ENCODE measurements around the gene CTSA.
A peak's percentile ranks its signal among the peaks of the same experiment; 100 is the strongest.
"Not testable (repeated sequence)": the region's sequence is repeated elsewhere in the genome, so short reads cannot be mapped to it uniquely, and the experiment has no call there.

Gene CTSA

DNA sequence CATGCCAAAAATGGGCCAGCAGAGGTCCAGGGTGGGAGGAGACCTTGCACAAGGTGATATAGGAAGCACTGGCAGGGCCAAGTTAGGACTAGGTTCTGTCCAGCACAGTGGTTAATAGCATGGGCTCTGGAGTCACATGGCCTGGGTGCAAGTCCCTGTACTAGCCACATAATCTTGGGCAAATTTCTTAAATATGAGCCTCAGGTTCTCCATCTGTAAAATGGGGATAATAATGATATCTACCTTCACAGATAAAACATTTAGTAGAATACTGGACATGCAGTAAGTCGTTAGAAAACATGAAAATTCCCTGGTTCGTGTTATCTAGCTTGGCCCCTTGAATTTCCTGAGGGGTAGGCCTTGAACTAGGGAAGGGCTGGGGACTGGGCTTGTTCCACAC, 6.2 kb downstream of the CTSA start:
- no peak for DNase-seq

DNA sequence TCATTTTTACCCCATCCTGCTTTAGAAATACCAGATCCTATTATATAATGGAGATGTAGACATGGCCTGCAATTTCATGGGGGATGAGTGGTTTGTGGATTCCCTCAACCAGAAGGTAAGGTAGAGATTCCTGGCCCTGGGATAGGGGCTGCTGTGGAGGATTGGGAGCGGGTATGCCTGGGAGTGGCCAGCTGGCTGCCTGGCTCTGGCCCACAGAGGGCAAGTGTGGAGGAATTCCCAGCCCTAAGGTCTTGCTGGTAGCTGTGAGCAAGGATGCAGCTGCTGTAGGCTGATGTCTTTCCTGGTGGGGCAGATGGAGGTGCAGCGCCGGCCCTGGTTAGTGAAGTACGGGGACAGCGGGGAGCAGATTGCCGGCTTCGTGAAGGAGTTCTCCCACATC, 6.6 kb downstream of the CTSA start:
- no peak for DNase-seq

DNA sequence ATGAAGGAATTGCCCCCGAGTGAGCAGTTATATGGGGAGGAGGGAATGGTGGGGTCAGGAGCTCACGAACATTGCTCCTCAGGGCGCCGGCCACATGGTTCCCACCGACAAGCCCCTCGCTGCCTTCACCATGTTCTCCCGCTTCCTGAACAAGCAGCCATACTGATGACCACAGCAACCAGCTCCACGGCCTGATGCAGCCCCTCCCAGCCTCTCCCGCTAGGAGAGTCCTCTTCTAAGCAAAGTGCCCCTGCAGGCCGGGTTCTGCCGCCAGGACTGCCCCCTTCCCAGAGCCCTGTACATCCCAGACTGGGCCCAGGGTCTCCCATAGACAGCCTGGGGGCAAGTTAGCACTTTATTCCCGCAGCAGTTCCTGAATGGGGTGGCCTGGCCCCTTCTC, 7.2 kb downstream of the CTSA start:
- no peak for DNase-seq

DNA sequence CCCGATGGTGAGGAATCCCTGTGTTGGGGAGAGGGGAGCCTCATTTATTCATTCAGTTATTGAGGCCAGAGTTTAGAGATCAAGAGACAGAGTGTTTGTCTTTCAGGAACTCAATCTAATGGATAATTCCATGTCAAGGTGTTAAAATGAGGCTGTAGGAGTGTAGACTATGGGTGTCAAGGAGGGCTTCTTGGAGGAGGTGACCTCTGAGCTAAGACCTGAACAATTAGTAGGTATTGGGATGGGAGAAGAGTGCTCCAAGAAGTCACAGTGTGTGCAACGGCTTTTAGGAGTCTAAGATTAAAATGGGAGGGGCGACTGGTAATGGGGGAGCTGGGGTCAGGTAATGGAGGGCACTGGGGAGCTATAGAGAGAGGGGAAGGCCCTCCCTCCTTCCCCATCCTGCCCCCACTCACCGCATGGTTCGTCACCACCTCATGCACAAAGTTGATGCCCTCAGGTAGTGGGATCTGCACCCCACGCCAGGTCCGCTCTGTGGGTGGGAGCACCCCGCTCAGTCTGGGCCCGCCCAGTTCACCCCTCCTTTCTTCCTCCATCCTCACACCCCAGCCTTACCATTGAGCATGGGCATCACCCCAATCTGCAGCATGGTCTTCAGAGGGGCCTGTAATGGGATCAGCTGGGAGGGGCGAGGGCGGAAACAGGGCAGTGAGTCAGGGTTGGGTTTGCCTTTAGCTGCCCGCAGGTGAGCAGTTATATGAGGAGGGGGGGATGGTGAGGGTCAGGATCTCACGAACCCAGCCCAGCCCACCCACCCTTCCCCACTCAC, 8.1 kb downstream of the CTSA start:
- DNase-seq = no peak

DNA sequence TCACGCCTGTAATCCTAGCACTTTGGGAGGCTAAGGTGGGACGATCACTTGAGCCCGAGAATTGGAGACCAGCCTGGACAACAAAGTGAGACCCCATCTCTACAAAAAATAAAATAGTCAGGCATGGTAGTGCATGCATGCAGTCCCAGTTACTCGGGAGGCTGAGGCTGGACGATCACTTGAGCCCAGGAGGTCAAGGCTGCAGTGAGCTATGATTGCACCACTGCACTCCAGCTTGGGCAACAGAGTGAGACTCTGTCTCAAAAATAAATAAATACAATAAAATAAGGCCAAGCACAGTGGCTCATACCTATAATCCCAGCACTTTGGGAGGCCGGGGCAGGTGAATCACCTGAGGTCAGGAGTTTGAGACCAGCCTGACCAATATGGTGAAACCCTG, 10.2 kb downstream of the CTSA start:
- not testable (repeated sequence) for DNase-seq

DNA sequence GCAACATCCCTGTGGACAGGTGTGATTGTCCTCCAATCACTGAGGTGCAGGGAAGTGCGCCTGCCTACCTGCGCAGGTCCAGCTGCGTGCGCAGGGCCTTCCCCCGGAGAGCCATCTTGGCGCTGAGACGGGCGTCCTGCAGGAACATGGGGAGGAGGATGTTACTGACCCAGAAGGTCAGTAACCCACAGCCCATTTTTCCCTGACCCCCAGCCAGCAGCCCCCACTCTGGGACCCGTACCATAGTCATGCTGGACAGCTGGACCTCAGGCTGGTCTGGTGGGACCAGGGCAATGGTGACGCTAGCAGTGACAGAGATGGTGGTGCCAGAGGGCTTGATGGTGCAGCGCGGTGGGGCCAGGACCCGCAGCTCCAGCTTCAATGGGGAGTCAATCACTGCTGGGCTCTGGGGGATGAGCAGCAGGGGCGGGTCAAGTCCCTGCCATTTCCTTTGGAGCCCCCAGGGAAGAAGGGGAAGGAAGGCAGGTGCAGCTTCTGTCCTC, 11.1 kb downstream of the CTSA start:
- no peak for DNase-seq

DNA sequence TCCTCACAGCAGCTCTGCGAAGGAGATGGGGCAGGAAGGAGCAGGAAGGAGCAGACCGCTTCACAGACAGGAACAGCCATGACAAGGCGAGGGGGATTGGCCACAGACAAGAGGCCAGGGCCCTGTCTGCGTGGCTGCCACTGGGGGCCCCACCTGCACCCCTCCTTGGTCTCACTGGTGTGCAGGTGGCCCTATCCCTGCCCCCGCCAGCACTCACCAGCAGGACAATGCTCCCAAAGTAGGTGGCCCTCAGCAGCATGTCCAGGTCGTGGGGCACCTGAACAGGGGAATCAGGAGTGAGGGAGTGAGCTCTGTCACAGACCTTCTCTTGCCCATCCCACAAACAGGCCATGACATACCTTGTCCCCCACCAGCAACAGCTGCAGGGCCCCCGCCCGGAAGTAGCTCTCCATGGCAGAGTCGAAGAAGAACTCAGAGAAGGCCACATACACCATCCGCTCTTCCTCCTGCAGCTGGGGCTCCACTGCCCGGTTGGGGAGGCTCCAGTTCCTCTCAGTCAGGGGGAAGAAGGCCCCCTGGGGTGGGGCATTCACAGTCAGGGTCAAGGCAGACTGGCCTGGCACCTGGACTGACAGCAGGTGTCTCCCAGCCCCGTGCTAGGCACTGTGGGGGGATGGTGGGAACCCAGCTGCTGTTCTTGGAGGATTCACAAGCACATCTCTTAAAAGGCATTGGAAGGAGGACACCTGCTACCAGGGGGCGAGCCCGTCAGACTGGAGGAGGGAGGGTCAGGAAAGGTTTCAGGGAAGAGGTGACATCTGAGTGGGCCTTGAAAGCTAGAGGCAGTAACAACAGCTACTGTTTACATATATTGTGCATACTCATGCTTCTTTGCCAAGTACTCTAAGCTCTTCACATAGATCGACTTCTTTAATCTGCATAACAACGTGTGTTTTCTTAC, 13.7 kb downstream of the CTSA start:
- DNase-seq = no peak

DNA sequence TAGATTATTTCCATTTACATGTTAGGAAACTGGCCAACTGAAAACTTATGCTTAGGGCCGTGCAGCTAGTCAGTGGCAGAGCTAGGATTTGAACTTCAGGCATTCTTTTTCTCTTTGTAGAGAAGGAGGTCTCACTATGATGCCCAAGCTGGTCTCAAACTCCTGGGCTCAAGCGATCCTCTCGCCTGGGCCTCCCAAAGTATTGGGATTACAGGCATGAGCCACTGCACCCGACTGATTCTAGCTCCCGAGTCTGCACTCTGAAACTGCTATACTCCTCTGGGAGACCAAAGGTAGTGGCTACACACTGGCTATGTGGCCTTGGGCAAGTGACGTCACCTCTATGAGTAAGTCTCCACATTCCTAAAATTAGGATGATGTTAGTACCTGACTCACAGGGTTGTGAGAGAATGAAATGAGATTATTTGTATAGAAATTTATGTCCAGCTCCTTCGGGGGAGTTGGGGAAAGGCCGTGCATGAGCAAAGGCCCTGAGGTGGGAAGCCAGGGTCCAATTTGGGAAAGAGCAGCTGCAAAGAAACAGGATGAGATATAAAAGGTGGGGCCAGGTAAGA, 14.5 kb downstream of the CTSA start:
- no peak for DNase-seq

DNA sequence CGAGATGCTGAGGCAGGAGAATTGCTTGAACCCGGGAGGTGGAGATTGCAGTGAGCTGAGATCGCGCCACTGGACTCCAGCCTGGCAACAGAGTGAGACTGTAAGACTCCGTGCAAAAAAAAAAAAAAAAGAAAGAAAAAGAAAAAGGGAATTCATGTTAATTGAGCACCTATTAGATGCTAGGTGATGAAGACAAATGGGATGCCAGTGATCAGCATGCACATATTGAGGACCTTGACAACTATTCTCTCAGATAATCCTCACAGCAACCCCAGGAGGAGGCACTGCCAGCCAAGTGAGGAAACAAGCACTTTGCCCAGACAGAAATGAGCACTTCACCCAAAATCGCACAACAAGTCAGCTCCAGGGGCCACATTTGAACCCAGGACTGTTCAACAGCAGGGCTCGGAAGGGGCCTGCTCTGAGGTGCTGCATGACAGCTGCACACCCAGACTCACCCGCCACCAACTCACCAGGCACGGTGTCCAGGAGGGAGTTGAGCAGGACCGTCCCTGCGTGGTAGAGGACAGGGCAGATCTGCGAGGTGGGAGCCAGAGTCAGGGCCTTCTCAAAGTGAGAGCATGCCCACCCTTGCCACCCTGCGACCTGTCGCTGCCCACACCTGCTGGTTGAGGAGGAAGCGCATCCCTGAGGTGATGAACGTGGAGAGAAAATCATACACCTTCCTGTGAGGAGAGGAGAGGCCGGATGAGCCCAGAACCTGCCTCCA, 16.2 kb downstream of the CTSA start:
- no peak for DNase-seq

DNA sequence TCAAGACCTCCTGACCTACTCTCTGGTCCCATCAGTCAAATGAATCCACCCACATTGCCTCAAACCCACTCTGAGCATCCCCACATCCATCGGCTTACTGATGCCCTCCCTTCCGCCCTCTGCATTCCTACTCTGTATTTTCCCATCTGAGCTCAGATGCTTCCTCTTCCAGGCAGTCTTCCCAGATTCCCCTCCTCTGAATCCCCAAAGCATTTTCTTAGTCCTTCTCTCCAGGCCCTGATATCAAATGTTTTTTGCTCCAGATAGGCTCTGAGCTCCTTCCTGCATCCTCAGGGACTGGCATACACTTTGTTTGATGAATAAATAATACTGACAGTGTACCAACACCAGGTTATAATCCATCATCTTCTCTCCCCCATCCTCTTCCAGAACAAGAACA, 16.9 kb downstream of the CTSA start:
- no peak for DNase-seq

DNA sequence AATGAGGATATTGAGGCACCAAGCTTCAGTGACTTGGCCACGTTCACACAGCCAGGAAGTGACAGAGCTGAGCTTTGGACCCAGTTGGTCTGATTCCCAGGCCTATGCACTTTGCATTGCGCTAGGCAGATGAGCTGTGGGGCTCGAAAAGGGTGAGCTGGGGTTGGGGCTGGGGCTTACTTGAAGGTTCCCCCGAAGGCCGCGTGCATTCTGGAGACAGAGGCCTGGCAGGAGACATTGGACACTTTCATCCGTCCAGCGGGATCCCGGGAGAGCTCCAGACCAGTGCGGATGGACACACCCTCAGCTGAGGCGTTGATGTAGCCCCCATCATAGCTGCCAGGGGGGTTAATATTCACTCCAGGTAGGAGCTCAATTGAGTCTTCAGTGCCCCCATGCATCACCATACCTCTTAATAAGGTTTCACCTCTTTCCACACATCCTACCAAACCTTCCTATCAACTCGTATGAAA, 18.2 kb downstream of the CTSA start:
- no peak for DNase-seq

DNA sequence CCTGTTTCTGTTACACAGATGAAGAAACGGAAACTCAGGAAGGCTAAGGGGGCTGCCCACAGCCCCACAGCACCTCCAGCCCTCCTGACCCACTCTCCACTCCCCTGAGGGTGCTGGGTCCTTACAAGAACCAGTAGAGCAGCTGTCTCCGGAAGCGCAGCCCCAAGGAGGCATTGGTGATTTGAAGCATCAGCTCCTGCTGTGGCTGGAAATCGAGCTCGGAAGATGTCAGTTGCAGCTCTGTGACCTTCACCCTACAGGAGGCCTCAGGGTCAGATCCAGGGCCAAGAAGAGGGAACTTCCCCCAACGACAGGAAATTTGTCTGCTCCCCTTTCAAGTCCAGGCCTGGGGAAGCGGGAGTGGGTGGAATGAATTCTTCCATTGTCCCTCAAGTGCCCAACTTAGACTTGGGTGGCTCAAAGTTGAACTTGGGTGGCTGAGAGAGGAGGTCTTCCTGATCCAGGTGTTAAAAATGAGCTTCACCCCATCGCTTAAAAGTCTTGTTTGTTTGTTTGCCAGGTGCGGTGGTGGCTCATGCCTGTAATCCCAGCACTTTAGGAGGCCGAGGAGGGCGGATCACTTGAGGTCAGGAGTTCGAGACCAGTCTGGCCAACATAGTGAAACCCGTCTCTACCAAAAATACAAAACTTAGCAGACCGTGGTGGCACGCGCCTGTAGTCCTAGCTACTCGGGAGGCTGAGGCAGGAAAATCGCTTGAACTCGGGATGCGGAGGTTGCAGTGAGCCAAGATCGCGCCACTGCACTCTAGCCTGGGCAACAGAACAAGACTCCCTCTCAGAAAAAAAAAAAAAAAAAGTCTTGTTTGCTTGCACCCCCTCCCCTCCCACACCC, 18.9 kb downstream of the CTSA start:
- no peak for DNase-seq

DNA sequence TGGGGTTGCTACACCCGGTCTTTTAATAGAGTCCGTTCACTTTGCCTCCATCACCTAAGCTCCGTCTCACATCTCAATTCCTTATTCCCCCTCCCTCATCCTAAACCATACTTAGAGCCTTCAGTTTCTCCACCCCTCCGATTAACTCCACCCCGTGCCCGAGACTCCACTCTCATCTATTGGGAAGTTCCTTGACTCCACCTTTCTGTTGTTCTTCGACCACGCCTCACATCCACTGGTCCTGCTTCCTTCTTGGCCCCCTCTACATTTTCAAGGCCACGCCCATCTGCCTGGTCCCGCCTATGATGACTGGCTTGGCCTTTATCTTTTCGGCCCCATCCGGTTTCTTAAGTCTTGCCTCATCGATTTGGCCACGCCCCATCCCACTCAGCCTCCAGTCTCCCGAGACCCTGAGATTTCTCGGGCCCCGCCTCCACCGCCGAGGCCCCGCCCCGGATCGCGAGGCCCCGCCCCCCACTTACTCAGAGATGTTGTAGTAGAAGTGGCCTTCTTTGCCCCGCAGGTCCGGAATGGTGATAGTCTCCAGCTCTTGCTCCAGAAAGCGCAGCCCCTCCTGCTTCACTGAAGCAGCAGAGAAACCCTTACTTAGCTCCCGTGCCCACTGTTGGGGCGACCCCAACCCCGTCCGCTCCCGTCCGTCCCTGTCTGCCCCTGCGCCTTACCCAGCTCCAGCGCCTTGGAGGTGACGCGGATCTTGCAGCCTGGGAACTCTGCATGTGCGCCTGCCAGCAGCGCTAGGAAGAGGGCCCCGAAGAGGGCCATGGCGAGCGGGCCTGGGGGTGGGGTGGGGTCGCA, 19.7 kb downstream of the CTSA start:
- peak; percentile 99 for DNase-seq

DNA sequence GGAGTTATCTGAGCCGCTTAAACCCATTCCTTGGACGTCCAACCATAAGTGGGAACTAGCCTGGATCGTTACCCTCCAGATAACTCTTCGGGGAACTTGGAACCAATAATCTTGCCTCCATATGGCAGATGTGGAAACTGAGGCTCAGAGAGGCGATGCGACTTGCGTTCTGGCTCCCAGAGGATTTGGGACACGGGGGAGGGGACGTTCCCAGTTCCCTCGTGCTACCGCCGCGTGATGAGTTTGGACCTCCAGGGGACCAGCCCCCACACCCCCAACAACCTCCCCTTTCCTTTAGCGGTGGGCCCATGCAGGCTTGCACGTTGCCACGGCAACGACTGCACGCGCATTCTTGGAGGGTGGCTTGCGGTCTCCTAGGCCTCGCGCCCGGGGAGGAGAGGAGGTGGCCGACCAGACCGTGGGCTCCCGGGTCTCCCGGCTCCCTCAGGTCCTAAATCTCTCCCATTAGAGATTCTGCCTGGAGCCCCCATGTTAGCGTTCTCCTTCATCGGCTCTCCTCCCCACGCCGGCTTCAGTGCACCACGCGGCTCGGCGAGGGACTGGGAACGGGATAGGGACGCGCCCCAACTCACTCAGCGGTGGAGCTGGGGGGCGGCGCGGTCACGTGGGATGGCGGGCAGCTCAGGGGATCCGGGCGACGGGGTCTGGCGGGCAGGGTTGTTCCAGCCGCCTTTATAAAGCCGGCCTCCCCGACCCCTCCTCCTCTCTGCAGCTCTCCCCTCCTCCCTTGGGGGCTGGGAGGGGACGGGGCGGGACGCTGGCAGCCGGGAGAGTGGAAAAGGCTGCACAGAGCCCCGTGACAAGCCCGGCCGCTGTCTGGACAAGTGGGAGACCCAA, 20.6 kb downstream of the CTSA start, which contains the start of gene PLTP:
Gene PLTP, minus strand, starts transcription at position 670 of the 858 bp plus-strand sequence. CDS start 703 bp downstream, outside the sequence.
- DNase-seq = peak; percentile 33

DNA sequence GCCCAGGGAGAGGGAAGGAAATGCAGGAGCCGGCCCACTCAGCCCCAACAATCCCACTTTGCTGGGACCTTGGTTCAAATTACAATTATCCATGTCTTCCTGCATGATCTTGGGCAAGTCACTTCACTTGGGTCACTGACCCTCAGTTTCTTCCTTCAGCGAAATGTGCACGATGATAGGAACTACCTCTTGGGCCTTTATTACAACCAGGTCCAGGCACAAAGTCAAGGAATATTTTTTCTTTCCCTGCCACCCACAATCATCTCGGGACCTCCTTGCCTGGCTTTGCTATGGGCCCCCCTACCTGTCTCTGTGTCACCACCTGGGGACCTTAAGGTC, 21.2 kb downstream of the CTSA start:
- DNase-seq = no peak

DNA sequence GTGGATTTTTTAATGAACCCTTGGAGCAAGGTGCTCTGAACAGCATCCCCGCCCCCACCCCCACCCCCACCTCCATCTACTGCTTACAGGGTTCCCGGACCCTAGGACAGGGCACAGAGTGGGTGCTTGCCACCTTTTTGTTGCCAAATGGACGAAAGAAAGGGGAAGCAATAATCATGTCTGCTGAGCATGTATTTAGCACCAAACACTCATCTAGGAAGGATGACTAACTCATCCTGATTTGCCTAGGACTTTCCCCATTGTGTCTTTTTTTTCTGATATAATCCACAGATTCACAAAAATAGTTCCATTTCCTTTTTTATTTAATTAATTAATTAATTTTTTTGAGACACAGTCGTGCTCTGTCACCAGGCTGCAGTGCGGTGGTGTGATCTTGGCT, 22.0 kb downstream of the CTSA start:
- DNase-seq = no peak

DNA sequence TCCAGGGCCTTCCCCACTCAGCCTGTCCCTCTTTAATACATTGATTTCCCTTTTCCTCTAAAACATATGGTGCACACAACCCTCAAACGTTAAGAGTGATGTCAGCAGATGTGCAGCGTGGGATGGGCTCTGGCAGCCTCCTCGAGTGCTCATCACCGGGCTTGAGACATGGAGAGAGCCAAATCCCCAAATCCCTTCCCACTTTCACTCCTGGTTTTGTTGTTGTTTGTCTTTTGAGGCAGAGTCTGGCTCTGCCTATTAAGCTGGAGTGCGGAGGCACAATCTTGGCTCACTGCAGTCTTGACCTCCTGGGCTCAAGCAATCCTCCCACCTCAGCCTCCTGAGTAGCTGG, 26.6 kb downstream of the CTSA start:
- no peak for DNase-seq

DNA sequence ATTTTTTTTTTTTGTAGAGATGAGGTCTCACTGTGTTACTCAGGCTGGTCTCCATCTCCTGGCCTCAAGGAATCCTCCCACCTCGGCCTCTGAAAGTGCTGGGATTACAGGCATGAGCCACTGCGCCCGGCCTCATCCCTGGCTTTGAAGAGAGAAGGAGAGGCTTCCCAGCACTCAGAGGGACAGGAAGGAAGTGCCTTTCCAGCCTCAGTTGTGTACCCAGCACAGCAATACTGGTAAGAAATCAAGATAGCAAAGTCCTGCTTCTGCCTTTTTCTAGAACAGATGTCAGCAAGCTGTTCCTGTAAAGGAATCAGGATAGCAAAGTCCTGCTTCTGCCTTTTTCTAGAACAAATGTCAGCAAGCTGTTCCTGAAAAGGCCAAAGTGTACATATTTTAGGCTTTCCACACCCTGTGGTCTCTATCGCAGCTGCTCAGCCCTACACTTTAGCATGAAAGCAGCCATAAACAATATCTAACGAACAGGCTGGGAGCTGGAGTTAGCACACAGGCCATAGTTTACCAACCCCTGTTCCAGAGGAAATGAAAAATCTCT, 27.1 kb downstream of the CTSA start:
- no peak for DNase-seq

DNA sequence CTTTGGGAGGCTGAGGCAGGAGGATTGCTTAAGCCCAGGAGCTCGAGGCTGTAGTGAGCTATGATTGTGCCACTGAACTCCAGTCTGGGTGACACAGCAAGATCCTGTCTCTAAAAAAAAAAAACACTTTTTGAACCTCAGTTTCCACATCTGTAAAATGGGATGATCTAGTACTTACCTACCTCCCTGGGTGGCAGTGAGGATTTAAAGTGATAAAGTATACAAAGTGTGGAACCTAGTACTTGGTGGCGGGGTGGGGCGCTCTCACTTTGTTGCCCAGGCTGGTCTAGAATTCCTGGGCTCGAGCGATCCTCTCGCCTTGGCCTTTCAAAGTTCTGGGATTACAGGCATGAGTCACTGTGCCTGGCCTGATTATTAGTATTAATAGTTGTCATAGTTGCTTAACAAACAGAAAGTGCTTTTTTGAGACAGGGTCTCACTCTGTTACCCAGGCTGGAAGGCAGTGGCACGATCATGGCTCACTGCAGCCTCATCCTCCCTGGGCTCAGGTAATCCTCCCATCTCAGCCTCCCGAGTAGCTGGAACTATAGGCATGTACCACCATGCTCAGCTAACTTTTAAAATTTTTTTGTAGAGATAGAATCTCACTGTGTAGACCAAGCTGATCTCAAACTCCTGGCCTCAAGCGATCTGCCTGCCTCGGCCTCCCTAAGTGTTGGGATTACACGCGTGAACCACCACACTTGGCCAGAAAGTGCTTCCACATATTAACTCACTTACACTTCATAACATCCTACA, 27.8 kb downstream of the CTSA start:
- no peak for DNase-seq
